ENCODE results near the gene CTDSP2.
"Not testable (repeated sequence)": the region's sequence is repeated elsewhere in the genome, so short reads cannot be mapped to it uniquely, and the experiment has no call there.

- TF ChIP-seq CTCF (IDR thresholded peaks at IDR 0.05); ZFX (IDR thresholded peaks at IDR 0.05; ENCODE audit: borderline replicate concordance): not testable (repeated sequence)
Observed at GRCh38 chr12:57849447-57849846, 2.9 kb upstream of the CTDSP2 start.

All from 22Rv1 (cell line).